HepG2 (cell line): Measurements from ENCODE around the gene FGGY. TPM values are rescaled to one million over a fixed set of nuclear protein-coding genes. Genes with fewer than 3 reads are reported as not detected.

Experiments
- ATF1 ChIP-seq: IDR thresholded peaks from 2 replicates; pipeline ENCODE4 v1.6.1; 2016; ENCODE audit warnings: mild to moderate bottlenecking, control low read depth
- CHCHD3 ChIP-seq: sonication (generic); formaldehyde crosslinking; IDR thresholded peaks from 2 replicates; pipeline ENCODE4 v1.8.0; 2022; ENCODE audit warnings: mild to moderate bottlenecking, missing genetic modification reagents, moderate library complexity
- FOXO1 ChIP-seq: sonication (generic); formaldehyde crosslinking; IDR thresholded peaks from 2 replicates; pipeline ENCODE4 v1.4.0; 2020; ENCODE audit warnings: missing genetic modification reagents
- MAFF ChIP-seq: IDR thresholded peaks from 2 replicates; pipeline ENCODE4 v1.6.1; 2011; ENCODE audit warnings: low read depth, low read length, improper control_type of control experiment
- MAFK ChIP-seq, 2 experiments: IDR thresholded peaks in 1 of 2; conservative IDR thresholded peaks in 1 of 2; 2 replicates each; pipeline ENCODE4 v1.6.1; 2011; ENCODE audit warnings: improper control_type of control experiment in 2 of 2, low read length in 2 of 2
- RXRA ChIP-seq: sonication (generic); formaldehyde crosslinking; IDR thresholded peaks from 2 replicates; pipeline ENCODE4 v1.5.1; 2020; ENCODE audit warnings: missing genetic modification reagents
- SETDB1 ChIP-seq: sonication (generic); formaldehyde crosslinking; IDR thresholded peaks from 2 replicates; pipeline ENCODE4 v1.5.1; 2020; ENCODE audit warnings: missing genetic modification reagents, mild to moderate bottlenecking, borderline replicate concordance
- SRSF1 ChIP-seq: fragments of 200-400 bp; formaldehyde crosslinking; optimal IDR thresholded peaks from 2 replicates; pipeline ENCODE3; 2017; ENCODE audit warnings: mild to moderate bottlenecking, low read depth, low read length, moderate library complexity
- TEAD3 ChIP-seq: optimal IDR thresholded peaks from 2 replicates; pipeline ENCODE3; 2016; ENCODE audit warnings: borderline replicate concordance
- TGIF2 ChIP-seq: IDR thresholded peaks from 2 replicates; pipeline ENCODE4 v1.6.1; 2016; ENCODE audit warnings: control low read depth, missing compliant biosample characterization
- TP53 ChIP-seq: sonication (generic); formaldehyde crosslinking; conservative IDR thresholded peaks from 2 replicates; pipeline ENCODE4 v1.4.0; 2020; ENCODE audit warnings: missing genetic modification reagents
- ZBTB1 ChIP-seq: sonication (generic); formaldehyde crosslinking; IDR thresholded peaks from 2 replicates; pipeline ENCODE4 v1.4.0; 2020; ENCODE audit warnings: missing genetic modification reagents, borderline replicate concordance
- ZEB1 ChIP-seq: IDR thresholded peaks from 2 replicates; pipeline ENCODE4 v1.6.1; 2012; ENCODE audit warnings: mild to moderate bottlenecking, low read depth, inconsistent platforms; ENCODE audit not compliant: insufficient replicate concordance
- ZFP36 ChIP-seq: fragments of 150-350 bp; IDR thresholded peaks from 2 replicates; pipeline ENCODE4 v1.6.1; 2018; ENCODE audit warnings: borderline replicate concordance, low read length, low read depth; ENCODE audit not compliant: partially characterized antibody
- ZFP36L1 ChIP-seq: sonication (generic); formaldehyde crosslinking; IDR thresholded peaks from 2 replicates; pipeline ENCODE4 v1.8.0; 2022; ENCODE audit warnings: mild to moderate bottlenecking, missing genetic modification reagents, moderate library complexity
- ZNF10 ChIP-seq: sonication (generic); formaldehyde crosslinking; IDR thresholded peaks from 2 replicates; pipeline ENCODE4 v1.4.0; 2020; ENCODE audit warnings: mild to moderate bottlenecking, low read depth, missing genetic modification reagents, borderline replicate concordance
- ZNF205 ChIP-seq: IDR thresholded peaks from 2 replicates; pipeline ENCODE4 v1.6.1; 2018; ENCODE audit warnings: missing biosample characterization, missing genetic modification reagents
- ZNF33B ChIP-seq: sonication (generic); formaldehyde crosslinking; IDR thresholded peaks from 2 replicates; pipeline ENCODE4 v1.5.1; 2020; ENCODE audit warnings: mild to moderate bottlenecking, missing genetic modification reagents
- ZNF350 ChIP-seq: sonication (generic); formaldehyde crosslinking; IDR thresholded peaks from 2 replicates; pipeline ENCODE4 v1.4.0; 2020; ENCODE audit warnings: mild to moderate bottlenecking, low read depth, missing genetic modification reagents, borderline replicate concordance
- ZNF550 ChIP-seq: sonication (generic); formaldehyde crosslinking; IDR thresholded peaks from 2 replicates; pipeline ENCODE4 v1.4.0; 2020; ENCODE audit warnings: mild to moderate bottlenecking, missing genetic modification reagents, borderline replicate concordance
- ZNF782 ChIP-seq: sonication (generic); formaldehyde crosslinking; IDR thresholded peaks from 2 replicates; pipeline ENCODE4 v1.4.0; 2020; ENCODE audit warnings: missing genetic modification reagents, mild to moderate bottlenecking, borderline replicate concordance
- ZNF83 ChIP-seq: sonication (generic); formaldehyde crosslinking; IDR thresholded peaks from 2 replicates; pipeline ENCODE4 v1.4.0; 2020; ENCODE audit warnings: missing genetic modification reagents, mild to moderate bottlenecking, borderline replicate concordance
- ZNF878 ChIP-seq: sonication (generic); formaldehyde crosslinking; IDR thresholded peaks from 2 replicates; pipeline ENCODE4 v1.8.1; 2023; ENCODE audit warnings: mild to moderate bottlenecking, missing genetic modification reagents, moderate library complexity
- ZSCAN9 ChIP-seq: IDR thresholded peaks from 2 replicates; pipeline ENCODE4 v1.6.1; 2016; ENCODE audit warnings: borderline replicate concordance
- polyA plus RNA-seq, 8 experiments: library from polyadenylated mRNA; depleted of rRNA in 3 of 8; stranded (reverse) in 7 of 8; unstranded in 1 of 8; fragments of >200 nt; fragmentation: Illumina TruSeq in 4 of 8; extraction: Trizol in 4 of 8; gene quantifications; 2 replicates each; pipeline versions ENCODE4 v1.2.1 to v1.2.3, GENCODE V29; 2011 to 2016; ENCODE audit warnings: low read depth in 4 of 8, missing spikeins in 1 of 8, mixed read lengths in 1 of 8; ENCODE audit not compliant: insufficient read depth in 1 of 8
- total RNA-seq, 5 experiments: library from RNA; depleted of rRNA; stranded (reverse); fragments of >200 nt; fragmentation: Illumina TruSeq; extraction: Trizol; gene quantifications; 2 replicates each; pipeline ENCODE4 v1.2.3, GENCODE V29; 2016; ENCODE audit warnings: low read depth in 1 of 5
- TF ChIP-seq, protein P1 (sequence below): sonication (generic); formaldehyde crosslinking; IDR thresholded peaks from 2 replicates; pipeline ENCODE4 v1.4.0; 2020; ENCODE audit warnings: missing genetic modification reagents
- TF ChIP-seq, protein P2 (sequence below): sonication (generic); formaldehyde crosslinking; IDR thresholded peaks from 2 replicates; pipeline ENCODE4 v1.9.0; 2022; ENCODE audit warnings: missing genetic modification reagents, mild to moderate bottlenecking, borderline replicate concordance
- TF ChIP-seq, protein P3 (sequence below): sonication (generic); formaldehyde crosslinking; conservative IDR thresholded peaks from 2 replicates; pipeline ENCODE4 v1.5.0; 2020; ENCODE audit warnings: missing genetic modification reagents
- TF ChIP-seq, protein P4 (sequence below): sonication (generic); formaldehyde crosslinking; IDR thresholded peaks from 2 replicates; pipeline ENCODE4 v1.5.0; 2020; ENCODE audit warnings: mild to moderate bottlenecking, missing genetic modification reagents

The FGGY gene
- total and polyA plus RNA-seq, 2 of the 13 experiments (the other 11 are each of a cell fraction or from before 2014, with no cell fraction given), result 15.7 to 27.5 TPM

- TF ChIP-seq SETDB1 (CRISPR knock-in tag), result no peak
- no peak for TF ChIP-seq ZNF878 (CRISPR knock-in tag)
- TF ChIP-seq ZNF33B (CRISPR knock-in tag), result no peak
- TF ChIP-seq ZNF782 (CRISPR knock-in tag), result no peak
- no peak for TF ChIP-seq ZNF350 (CRISPR knock-in tag)
- no peak for TF ChIP-seq MAFK (conservative IDR thresholded peaks at IDR 0.05 in 1 of 2, IDR thresholded peaks at IDR 0.05 in 1 of 2; ENCODE audit: low read length in 2 of 2)
- TF ChIP-seq, protein P1, sequence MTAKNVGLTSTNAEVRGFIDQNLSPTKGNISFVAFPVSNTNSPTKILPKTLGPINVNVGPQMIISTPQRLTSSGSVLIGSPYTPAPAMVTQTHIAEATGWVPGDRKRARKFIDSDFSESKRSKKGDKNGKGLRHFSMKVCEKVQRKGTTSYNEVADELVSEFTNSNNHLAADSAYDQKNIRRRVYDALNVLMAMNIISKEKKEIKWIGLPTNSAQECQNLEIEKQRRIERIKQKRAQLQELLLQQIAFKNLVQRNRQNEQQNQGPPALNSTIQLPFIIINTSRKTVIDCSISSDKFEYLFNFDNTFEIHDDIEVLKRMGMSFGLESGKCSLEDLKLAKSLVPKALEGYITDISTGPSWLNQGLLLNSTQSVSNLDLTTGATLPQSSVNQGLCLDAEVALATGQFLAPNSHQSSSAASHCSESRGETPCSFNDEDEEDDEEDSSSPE, result no peak
- TF ChIP-seq RXRA (CRISPR knock-in tag), result no peak
- no peak for TF ChIP-seq TP53
- TF ChIP-seq, protein P2, sequence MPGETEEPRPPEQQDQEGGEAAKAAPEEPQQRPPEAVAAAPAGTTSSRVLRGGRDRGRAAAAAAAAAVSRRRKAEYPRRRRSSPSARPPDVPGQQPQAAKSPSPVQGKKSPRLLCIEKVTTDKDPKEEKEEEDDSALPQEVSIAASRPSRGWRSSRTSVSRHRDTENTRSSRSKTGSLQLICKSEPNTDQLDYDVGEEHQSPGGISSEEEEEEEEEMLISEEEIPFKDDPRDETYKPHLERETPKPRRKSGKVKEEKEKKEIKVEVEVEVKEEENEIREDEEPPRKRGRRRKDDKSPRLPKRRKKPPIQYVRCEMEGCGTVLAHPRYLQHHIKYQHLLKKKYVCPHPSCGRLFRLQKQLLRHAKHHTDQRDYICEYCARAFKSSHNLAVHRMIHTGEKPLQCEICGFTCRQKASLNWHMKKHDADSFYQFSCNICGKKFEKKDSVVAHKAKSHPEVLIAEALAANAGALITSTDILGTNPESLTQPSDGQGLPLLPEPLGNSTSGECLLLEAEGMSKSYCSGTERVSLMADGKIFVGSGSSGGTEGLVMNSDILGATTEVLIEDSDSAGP (CRISPR knock-in tag), result no peak
- no peak for TF ChIP-seq ZNF205 (CRISPR knock-in tag)
- no peak for TF ChIP-seq ZNF10 (CRISPR knock-in tag)
- no peak for TF ChIP-seq ZSCAN9 (CRISPR knock-in tag)
- no peak for TF ChIP-seq TEAD3 (CRISPR knock-in tag)
- peak; percentile 59; the same call in 1 of the 2 replicates for TF ChIP-seq FOXO1 (CRISPR knock-in tag)
- TF ChIP-seq ZFP36L1 (CRISPR knock-in tag), result no peak
- no peak for TF ChIP-seq ZNF550 (CRISPR knock-in tag)
- TF ChIP-seq ZFP36, result no peak
- no peak for TF ChIP-seq SRSF1
- TF ChIP-seq ZEB1, result no peak
- TF ChIP-seq, protein P3, sequence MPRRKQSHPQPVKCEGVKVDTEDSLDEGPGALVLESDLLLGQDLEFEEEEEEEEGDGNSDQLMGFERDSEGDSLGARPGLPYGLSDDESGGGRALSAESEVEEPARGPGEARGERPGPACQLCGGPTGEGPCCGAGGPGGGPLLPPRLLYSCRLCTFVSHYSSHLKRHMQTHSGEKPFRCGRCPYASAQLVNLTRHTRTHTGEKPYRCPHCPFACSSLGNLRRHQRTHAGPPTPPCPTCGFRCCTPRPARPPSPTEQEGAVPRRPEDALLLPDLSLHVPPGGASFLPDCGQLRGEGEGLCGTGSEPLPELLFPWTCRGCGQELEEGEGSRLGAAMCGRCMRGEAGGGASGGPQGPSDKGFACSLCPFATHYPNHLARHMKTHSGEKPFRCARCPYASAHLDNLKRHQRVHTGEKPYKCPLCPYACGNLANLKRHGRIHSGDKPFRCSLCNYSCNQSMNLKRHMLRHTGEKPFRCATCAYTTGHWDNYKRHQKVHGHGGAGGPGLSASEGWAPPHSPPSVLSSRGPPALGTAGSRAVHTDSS, result no peak
- no peak for TF ChIP-seq ZNF83 (CRISPR knock-in tag)
- TF ChIP-seq CHCHD3, result no peak
- TF ChIP-seq, protein P4, sequence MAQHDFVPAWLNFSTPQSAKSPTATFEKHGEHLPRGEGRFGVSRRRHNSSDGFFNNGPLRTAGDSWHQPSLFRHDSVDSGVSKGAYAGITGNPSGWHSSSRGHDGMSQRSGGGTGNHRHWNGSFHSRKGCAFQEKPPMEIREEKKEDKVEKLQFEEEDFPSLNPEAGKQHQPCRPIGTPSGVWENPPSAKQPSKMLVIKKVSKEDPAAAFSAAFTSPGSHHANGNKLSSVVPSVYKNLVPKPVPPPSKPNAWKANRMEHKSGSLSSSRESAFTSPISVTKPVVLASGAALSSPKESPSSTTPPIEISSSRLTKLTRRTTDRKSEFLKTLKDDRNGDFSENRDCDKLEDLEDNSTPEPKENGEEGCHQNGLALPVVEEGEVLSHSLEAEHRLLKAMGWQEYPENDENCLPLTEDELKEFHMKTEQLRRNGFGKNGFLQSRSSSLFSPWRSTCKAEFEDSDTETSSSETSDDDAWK (CRISPR knock-in tag), result no peak
- peak; percentile 58; the same call in 1 of the 2 replicates for TF ChIP-seq ATF1 (CRISPR knock-in tag)
- no peak for TF ChIP-seq ZBTB1 (CRISPR knock-in tag)
- 0 out of 2 replicates have a peak, but pooled peaks have one; percentile 41 for TF ChIP-seq TGIF2 (CRISPR knock-in tag)
- TF ChIP-seq MAFF, result no peak
Observed at GRCh38 chr1:59549903-59550302, 253.0 kb downstream of the FGGY start (continued).
